Measurements from ENCODE around the gene METRN.

Gene METRN

DNA sequence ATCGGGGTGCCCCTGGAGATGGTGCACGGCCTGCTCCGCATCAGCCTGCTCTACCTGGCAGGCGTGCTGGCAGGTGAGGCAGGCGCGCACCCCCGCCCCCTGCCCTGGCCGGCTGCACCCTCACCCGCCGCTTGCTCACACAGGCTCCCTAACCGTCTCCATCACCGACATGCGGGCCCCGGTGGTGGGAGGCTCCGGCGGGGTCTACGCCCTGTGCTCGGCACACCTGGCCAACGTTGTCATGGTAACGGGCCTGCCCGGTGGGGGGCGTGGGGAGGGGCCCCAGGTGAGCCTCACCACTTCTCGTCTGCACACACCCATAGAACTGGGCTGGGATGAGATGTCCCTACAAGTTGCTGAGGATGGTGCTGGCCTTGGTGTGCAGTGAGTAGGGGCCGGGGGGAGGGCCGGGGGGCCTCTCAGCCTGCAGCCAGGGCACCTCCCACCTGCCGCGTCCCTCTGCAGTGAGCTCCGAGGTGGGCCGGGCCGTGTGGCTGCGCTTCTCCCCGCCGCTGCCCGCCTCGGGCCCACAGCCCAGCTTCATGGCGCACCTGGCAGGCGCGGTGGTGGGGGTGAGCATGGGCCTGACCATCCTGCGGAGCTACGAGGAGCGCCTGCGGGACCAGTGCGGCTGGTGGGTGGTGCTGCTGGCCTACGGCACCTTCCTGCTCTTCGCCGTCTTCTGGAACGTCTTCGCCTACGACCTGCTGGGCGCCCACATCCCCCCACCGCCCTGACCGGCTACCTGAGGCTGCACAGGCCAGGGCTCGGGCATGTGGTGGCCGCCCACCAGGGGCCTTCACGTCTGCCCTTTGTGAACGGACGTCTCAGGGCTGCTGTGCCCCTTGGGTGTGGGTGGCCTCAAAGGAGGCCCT is 37.4 kb upstream of the METRN start:
- DNase-seq (ENCODE audit: low spot score) = no peak

DNA sequence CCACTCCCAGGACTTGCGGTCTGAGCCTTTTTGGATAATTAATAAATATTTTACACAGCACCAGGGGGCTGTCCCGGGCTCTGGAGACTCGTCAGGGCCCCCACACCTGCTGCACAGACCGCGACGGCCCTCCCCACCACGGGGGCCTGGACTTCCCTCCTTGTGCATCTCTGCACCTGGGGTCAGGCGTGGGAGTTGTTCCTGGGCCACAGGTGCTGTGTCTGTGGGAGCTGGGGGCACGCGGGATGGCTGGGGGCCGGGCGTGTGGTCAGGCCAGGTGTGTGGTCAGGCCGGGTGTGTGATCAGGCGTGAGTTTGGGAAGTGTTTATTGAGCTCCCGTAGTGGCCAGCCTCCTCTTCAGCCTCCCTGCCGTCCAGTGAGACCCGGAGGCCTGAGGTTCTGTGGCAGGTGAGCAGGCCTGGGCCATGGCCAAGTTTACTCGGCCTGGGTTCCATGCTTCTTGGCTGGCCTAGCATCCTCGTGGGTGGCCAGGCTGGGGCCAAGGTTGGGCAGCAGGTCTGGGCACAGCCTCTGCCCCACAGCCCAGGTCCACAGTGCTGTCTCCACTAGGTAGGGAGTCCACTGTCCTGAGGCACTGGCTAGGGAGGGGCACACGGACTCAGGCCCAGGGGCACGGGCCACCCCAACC is 36.6 kb upstream of the METRN start:
- DNase-seq (ENCODE audit: low spot score) = no peak

DNA sequence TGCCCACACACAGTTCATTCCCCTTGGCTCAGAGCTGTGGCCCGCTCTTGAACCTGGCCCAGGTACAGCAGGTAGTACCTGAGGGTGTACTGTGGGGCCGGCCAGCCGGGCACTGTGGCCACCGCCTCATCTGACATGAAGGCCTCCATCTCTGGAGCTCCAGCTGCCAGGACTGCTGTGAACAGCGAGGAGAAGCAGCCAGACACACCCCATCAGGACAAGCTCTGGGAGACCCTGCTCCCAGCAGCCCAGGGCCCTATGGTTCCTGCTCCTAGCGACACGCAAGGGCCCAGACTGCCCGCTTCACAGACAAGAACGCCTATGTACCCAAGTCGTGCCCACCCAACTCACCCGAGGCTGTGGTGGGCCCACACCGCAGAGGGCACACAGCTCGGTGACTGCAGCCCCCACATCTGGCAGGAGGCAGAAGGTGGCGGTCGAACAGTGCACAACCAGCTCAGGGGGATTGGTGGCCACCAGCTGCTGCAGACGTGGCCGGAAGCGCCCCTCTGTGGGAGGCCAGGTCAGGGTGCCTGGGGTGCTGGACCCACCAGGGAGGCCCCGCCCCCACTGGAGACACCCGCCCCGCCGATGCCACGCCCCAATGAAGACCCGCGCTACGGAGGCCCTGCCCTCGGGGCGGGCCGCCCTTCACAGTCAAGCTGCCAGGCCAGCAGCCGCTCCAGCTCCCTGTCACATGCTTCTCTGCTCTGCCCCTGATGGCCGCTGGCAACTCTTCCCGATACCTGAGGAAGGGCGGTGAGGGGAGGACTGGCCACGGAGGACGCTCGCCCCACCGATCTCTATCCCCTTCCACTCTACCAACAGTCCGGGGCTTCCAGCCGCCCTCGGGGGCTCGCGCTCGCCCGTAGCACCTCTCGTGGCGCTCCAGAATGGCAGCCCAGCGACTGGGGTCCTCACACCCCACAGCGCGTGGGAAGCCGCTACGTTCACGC is 35.8 kb upstream of the METRN start:
- peak; percentile 86 for DNase-seq (ENCODE audit: low spot score)

DNA sequence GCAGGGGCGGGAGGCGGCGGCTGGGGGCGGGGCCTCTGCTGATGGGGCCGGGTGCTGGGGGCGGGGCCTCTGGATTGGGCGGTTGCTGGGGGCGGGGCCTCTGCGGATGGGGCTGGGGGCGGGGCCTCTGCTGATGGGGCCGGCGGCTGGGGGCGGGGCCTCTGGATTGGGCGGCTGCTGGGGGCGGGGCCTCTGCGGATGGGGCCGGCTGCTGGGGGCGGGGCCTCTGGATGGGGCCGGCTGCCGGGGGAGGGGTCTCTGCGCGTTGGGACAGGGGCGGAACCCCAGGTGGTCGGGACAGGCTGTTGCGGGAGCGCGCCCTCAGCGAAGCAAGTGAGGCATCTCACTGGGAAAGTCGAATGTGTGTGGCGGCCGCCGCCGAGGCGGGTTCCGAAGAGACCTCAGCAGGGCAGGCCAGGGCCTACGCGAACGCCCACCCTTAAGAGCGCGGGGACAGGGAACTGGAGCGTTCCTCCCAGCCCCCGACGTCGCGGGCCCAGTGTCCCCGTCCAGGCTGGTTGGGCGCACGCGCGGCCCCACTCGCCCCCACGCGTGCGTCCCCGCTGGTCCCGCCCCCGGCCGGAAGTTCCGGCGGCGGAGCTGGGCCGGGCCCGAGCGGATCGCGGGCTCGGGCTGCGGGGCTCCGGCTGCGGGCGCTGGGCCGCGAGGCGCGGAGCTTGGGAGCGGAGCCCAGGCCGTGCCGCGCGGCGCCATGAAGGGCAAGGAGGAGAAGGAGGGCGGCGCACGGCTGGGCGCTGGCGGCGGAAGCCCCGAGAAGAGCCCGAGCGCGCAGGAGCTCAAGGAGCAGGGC is 34.9 kb upstream of the METRN start, which contains the start of gene STUB1:
Gene STUB1 (plus strand): TSS at position 597 of the 811 bp plus-strand sequence. CDS start 116 bp downstream, at position 713.
- DNase-seq (ENCODE audit: low spot score) = peak; percentile 82

DNA sequence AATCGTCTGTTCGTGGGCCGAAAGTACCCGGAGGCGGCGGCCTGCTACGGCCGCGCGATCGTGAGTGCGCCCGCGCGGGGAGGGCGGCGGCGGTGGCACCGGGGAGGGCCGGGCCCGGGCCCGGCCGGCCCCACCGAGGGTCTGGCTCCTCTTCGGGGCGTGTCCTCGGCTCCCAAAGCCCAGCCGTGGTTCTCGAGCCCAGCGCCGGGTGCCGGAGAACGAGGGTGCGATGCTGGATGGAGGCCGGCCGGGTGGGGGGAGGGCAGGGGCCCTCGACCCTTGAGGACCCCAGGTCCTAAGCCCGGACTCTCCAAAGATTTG is 34.3 kb upstream of the METRN start:
- no peak for DNase-seq (ENCODE audit: low spot score)

DNA sequence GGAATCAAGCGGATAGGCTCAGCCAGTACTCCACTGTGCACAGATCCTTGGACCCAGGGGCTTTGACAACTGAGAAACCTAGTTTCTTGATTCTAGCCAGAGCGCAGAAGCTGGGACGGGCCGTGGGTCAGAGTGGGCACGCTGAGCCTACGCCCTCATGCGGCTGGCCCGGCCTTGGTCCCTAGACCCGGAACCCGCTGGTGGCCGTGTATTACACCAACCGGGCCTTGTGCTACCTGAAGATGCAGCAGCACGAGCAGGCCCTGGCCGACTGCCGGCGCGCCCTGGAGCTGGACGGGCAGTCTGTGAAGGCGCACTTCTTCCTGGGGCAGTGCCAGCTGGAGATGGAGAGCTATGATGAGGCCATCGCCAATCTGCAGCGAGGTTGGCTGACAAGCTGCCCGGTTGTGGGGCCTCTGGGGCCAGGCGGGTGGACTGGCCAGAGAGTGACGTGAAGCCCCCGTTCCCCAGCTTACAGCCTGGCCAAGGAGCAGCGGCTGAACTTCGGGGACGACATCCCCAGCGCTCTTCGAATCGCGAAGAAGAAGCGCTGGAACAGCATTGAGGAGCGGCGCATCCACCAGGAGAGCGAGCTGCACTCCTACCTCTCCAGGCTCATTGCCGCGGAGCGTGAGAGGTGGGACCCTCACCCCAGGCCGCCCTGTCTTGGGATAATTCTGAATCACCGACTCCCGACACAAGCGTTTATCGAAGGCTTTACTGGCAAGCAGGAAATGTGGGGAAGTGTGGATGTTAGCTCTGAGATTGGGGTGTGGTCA is 33.8 kb upstream of the METRN start:
- DNase-seq (ENCODE audit: low spot score) = peak; percentile 54

DNA sequence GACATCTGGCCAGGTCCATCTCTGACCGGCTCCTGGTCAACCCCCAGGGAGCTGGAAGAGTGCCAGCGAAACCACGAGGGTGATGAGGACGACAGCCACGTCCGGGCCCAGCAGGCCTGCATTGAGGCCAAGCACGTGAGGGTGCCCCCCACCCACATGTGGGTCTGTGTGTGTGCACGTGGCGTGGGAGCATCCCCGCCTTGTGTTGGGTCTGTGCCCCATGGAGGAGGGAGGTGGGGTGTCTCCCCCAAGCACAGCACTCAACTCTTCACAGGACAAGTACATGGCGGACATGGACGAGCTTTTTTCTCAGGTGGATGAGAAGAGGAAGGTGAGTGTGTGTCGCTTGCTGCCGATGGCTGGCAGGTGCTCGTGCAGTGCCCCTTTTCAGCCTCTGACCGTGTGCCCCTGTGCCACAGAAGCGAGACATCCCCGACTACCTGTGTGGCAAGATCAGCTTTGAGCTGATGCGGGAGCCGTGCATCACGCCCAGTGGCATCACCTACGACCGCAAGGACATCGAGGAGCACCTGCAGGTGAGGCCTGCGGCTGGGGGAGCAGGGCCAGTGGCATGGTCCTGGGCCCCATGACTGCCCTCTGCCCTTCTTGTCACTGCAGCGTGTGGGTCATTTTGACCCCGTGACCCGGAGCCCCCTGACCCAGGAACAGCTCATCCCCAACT is 33.0 kb upstream of the METRN start:
- no peak for DNase-seq (ENCODE audit: low spot score)

DNA sequence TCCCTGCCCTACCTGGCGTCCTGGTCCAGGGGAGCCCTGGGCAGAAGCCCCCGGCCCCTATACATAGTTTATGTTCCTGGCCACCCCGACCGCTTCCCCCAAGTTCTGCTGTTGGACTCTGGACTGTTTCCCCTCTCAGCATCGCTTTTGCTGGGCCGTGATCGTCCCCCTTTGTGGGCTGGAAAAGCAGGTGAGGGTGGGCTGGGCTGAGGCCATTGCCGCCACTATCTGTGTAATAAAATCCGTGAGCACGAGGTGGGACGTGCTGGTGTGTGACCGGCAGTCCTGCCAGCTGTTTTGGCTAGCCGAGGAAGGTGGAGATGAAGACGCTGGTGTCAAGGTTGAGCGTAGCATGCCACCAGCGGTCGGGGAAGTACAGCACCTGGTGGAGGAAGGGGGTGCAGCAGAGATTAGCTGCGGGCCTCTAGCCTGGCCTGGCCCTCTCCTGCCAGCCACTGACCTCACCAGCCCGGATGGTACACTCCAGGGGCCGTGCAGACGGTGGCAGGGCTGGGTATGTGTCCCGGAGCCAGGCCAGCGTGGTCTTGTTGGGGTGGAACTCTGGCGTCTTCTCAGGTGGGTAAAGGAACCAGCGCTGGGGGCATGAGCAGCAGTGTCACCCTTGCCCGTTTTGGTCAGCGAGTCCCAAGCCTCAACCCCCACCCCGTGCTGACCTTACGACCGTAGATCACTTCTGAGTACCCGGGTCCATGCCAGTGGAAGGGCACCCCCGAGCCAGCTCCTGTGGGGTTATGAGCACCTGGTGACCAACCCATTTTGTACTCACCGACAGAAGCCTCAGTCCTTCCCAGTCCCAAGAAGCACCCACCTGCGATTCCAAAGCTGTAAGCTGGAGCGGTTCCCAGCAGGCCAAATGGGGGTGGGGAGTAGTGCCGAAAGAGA is 32.2 kb upstream of the METRN start:
- DNase-seq (ENCODE audit: low spot score) = no peak

DNA sequence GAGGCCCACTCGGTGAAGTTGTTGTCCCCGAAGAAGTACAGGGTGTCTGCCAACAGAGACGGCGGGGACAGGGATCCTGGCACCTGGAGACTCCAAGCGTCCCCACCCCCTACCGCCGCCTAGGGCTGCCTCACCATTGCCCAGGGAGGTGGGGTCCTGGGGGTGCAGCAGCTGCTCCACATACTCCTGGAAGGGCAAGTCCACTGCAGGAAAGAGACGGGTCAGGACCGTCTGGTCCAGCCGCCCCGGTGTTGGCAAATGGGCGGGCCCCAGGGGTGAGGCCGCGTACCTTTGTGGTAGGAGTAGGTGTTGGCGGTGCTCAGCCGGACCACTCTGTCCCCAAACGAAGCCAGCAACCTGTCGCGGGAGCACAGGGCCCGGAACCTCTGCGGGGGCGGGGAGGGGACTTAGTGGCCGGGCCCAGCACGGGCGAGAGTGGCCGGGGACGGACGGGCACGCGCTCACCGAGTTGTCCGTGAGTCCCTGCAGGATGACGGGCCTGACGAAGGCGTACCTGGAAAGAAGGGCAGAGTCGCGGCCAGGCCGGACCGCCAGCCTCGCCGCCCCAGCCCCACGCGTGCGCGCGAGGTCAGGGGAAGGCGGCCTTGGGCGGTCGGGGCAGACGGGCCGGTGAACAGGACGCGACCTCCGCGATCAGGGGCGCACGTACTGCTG is 31.4 kb upstream of the METRN start:
- DNase-seq (ENCODE audit: low spot score) = no peak

DNA sequence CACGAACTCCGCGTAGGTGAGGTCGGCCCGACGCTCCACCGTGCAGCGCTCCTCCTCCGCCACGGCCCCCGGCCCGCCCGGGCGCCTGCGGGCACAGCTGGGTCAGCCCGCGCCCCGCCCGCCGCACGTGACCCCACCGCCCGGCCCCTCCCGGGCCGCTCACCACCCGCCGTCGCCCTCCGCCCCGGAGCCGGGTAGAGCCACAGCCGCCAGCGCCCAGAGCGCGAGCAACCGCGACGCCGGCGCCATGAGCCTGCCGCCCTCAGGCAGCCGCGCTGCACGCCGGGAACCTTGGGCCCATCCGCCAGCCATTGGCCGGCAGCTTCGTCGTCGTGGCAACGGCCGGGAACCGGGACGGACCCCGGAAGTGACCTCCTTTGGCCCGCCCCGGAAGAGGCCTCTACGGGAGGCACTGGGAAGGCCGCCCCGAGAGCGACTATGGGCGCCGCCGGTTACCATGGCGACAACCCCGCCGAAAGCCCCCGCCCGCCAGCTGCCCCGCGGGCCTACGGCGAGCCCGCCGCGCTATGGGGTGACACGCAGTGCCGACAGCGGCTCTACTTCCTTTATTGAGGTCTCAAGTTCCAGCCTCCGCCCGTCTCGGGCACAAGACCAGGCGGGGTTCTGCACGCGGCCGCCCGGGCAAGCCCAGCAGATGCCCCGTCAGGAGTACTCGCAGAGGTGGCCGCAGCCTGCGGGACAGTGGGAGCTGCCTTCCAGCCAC is 30.7 kb upstream of the METRN start, which contains the start of gene JMJD8:
Gene JMJD8 (minus strand): TSS at position 264 of the 724 bp plus-strand sequence. CDS start 15 bp downstream, at position 249.
- peak; percentile 95 for DNase-seq (ENCODE audit: low spot score)

DNA sequence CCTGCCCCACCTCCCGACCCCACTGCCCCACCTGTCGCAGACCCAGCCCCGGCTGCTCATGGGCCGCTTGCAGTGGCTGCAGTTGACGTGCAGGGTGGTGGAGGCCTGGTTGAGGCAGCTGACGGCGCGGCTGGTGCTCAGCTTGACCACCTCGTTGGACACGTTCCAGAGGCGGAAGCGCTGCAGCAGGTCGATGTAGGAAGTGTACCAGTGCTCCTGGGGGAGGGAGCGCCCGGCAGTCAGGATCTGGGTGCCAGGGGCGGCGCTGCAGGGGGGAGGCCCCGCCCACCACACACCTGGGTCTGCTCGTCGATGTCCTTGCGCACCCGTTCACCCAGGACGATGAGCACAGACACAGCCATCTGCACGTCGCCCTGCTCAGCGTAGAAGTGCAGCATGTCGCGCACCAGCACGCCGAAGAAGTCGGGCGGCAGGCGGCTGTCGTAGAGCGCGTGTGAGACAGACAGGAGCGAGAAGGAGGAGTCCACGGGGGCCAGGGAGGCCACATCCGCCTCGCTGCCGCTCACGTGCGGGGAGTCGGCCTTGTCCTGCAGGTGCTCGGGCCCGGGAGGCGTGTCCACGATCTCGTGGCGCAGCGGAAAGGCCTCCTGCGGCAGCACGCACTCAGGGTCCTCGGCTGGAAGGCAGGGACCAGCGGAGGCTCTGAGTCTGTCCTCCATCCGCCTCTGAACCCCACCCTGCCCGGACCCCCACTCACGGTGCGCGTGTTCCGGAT is 29.8 kb upstream of the METRN start:
- DNase-seq (ENCODE audit: low spot score) = peak; percentile 88

DNA sequence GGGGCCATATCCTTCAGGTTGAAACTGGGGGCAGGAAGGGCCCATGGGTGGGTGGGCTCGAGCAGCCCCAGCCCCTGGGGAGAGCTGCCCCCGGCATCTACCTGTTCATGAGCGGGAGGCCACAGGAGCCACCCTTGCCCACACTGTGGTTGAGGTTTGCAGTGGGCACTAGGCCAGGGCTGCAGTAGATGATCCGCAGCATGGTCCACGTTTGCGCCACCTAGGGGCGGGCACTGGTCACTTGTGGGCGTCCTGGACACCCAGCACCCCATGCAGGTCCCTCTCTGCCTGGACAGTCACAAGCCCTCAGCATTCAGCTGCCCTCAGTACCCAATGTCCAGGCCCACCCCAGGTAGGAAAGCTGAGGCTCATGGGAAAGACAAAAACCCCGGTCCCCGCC is 29.0 kb upstream of the METRN start:
- DNase-seq (ENCODE audit: low spot score) = peak; percentile 63

DNA sequence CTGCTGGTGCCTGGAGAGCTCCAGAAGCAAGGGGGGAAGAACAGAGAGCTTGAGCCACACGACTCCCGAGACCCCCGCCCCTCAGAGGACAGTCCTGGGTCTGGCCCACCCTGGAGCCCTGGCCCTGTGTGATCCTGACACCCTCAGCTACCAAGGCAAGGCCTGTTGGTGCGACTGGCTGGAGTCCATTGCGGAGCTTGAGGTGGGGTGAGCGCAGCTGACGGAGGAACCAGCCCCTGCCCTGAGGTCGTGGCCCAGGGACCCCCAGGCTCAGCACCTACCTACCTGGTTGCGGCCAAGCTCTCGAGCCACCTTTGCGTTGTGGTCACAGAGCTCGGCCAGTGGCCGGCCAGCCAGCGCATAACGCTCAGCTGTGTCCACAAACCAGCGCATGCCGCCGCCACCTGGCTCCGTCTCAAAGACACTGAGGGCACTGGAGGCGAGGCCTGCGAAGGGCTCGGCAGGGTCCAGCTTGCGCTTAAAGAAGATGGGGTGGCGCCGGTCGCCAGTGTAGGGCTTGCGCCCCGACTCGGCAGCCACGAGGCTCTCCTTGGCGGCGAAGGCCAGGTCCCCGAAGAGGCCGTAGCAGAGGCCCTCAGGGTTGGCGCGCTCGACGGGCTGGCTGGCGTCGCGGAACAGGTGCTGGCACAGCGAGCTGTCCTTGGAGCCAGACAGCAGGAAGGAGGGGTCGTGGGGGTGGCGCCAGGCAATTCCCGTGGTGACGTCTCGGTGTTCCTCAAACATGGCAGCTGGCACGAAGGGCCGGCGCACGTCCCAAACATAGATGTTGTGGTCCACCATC is 28.3 kb upstream of the METRN start:
- no peak for DNase-seq (ENCODE audit: low spot score)

DNA sequence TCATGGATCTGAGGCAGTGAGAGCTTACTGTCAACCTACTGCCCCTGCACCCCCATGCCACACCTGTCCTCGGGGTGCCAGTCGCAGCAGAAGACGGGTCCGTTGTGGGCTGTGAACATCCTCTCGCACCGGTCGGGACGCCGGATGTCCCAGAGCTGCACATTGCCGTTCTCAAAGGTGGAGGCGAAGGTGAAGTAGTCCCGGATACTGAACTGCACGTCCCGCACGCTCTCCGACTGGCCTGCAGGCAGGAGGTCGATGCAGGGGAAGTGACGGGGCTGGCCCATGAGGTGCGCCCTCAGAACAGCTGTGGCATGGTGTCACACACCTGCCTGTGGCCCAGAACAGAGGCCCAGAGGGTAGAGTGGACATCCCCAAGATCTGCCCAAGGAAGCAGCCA is 27.4 kb upstream of the METRN start:
- DNase-seq (ENCODE audit: low spot score) = no peak

DNA sequence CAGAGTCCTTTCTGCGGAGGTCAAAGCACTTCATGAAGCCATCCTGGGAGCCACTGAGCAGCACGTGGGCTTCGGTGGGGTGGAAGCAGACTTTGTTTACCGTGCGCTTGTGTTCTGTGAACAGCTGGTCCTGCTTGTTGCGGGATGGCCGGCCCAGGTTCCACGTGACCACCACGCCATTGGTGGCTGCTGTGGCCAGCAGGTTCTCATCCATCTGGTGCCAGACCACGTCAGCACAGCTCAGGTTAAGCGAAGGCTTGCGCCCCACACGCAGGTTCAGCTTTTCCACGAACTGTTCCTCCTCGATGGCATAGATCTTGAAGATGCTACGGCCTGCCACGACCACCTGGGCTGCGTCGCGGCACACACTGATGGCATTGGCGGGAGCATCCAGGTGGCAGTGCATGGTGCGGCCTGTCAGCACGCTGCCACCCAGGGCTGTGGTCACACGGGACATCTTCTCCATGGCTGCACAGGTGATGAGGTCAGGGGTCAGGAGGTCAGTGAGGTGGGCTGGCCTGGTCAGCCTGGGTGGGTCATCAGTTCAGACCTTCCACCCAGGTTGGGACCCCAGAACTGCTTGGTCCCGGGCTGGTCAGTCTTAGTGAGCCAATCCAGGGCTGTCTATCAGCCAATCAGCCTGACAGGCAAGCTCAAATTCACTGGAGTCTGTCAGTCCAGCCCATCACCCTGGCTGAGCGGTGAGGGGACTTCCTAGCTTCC is 25.6 kb upstream of the METRN start:
- no peak for DNase-seq (ENCODE audit: low spot score)
